HEK293 (cell line): Measurements from ENCODE around the gene ARHGEF11.

Experiments
- ZFP37 ChIP-seq: fragments of 450-650 bp; formaldehyde crosslinking; IDR thresholded peaks from 2 replicates; pipeline ENCODE4 v1.5.1; 2016; ENCODE audit warnings: missing biosample characterization, missing genetic modification characterization
- ZNF211 ChIP-seq: fragments of 450-650 bp; formaldehyde crosslinking; IDR thresholded peaks from 2 replicates; pipeline ENCODE4 v1.5.1; 2016; ENCODE audit warnings: low read depth, missing biosample characterization, missing genetic modification characterization
- ZNF302 ChIP-seq: fragments of 450-650 bp; formaldehyde crosslinking; IDR thresholded peaks from 2 replicates; pipeline ENCODE4 v1.5.1; 2016; ENCODE audit warnings: missing biosample characterization, missing genetic modification characterization, low read depth
- ZNF423 ChIP-seq: fragments of 450-650 bp; formaldehyde crosslinking; IDR thresholded peaks from 2 replicates; pipeline ENCODE4 v1.5.1; 2016; ENCODE audit warnings: missing biosample characterization, missing genetic modification characterization
- TF ChIP-seq, protein P1 (sequence below): fragments of 450-650 bp; formaldehyde crosslinking; IDR thresholded peaks from 2 replicates; pipeline ENCODE4 v1.5.1; 2016; ENCODE audit warnings: missing biosample characterization, missing genetic modification characterization

DNA sequence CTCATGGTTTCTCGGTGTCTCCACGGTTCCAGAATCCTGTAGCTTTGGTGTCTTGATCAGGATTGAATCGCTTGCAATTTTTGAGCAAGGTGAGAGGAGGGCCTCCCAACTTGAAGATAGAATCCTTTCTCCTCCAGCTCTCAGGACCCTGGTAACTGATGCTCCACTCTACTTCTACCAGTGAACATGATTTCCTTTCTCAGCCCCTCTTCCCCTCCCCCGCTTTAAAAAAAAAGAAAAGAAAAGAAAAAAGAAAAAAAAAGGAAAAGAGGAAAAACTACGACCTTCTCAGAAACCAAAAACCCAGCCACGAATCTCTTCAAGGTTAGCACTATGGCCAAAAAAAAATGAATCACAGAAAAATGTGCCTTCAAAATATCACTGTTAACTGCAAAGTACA is 1.2 kb downstream of the ARHGEF11 start:
- TF ChIP-seq, protein P1, sequence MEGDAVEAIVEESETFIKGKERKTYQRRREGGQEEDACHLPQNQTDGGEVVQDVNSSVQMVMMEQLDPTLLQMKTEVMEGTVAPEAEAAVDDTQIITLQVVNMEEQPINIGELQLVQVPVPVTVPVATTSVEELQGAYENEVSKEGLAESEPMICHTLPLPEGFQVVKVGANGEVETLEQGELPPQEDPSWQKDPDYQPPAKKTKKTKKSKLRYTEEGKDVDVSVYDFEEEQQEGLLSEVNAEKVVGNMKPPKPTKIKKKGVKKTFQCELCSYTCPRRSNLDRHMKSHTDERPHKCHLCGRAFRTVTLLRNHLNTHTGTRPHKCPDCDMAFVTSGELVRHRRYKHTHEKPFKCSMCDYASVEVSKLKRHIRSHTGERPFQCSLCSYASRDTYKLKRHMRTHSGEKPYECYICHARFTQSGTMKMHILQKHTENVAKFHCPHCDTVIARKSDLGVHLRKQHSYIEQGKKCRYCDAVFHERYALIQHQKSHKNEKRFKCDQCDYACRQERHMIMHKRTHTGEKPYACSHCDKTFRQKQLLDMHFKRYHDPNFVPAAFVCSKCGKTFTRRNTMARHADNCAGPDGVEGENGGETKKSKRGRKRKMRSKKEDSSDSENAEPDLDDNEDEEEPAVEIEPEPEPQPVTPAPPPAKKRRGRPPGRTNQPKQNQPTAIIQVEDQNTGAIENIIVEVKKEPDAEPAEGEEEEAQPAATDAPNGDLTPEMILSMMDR (tag by site-specific recombination) = no peak
- TF ChIP-seq ZNF423 = no peak
- no peak for TF ChIP-seq ZNF211 (tag by site-specific recombination)
- TF ChIP-seq ZFP37 = no peak
- no peak for TF ChIP-seq ZNF302 (tag by site-specific recombination)
